CD14-positive monocyte (primary cell): ENCODE results near the gene RARB. TPM values are rescaled to one million over a fixed set of nuclear protein-coding genes. Genes with fewer than 3 reads are reported as not detected.

Source experiments
- DNase-seq, 3 donors: peaks; one replicate each; pipeline ENCODE4 v3.0.0-alpha.2; 2011 to 2022
- H2AFZ ChIP-seq: 2 replicates; pipeline ENCODE4 v1.6.0; 2012; ENCODE audit warnings: mild to moderate bottlenecking, low read depth, low read length, inconsistent platforms; ENCODE audit not compliant: insufficient read depth, poor library complexity, severe bottlenecking
- H3K27ac ChIP-seq, 2 donors: 1 replicate in 1 of 2; 2 replicates in 1 of 2; pipeline ENCODE4 v1.5.1; 2012 to 2013; ENCODE audit warnings: low read length in 2 of 2, control low read depth in 1 of 2, inconsistent platforms in 1 of 2, low read depth in 1 of 2, mild to moderate bottlenecking in 1 of 2
- H3K27me3 ChIP-seq, 2 donors: one replicate each; pipeline versions ENCODE4 v1.6.0 to v1.6.1; 2011 to 2013; ENCODE audit warnings: low read length in 2 of 2; ENCODE audit not compliant: control insufficient read depth in 2 of 2, insufficient read depth in 2 of 2
- H3K36me3 ChIP-seq, 2 donors: replicated peaks in 1 of 2; 1 replicate in 1 of 2; 2 replicates in 1 of 2; pipeline versions ENCODE4 v1.5.1 to v1.6.1; 2012 to 2013; ENCODE audit warnings: low read length in 2 of 2, control low read depth in 1 of 2, inconsistent platforms in 1 of 2, mild to moderate bottlenecking in 1 of 2; ENCODE audit not compliant: insufficient read depth in 2 of 2, control insufficient read depth in 1 of 2
- H3K4me1 ChIP-seq, 2 donors: 1 replicate in 1 of 2; 2 replicates in 1 of 2; pipeline versions ENCODE4 v1.5.1 to v1.6.1; 2012 to 2013; ENCODE audit warnings: low read length in 2 of 2, control low read depth in 1 of 2, inconsistent platforms in 1 of 2, mild to moderate bottlenecking in 1 of 2, moderate library complexity in 1 of 2; ENCODE audit not compliant: insufficient read depth in 2 of 2, control insufficient read depth in 1 of 2
- H3K4me2 ChIP-seq: replicated peaks from 2 replicates; pipeline ENCODE3; 2012; ENCODE audit warnings: low read length, moderate library complexity, mild to moderate bottlenecking; ENCODE audit not compliant: poor library complexity, severe bottlenecking; ENCODE audit errors: extremely low read depth
- H3K4me3 ChIP-seq, 3 experiments: fragments of 200-600 bp in 1 of 3; sonication (generic) in 1 of 3; replicated peaks in 1 of 3; 1 replicate in 2 of 3; 2 replicates in 1 of 3; pipeline ENCODE4 v1.5.1; 2011 to 2013; ENCODE audit warnings: low read length in 3 of 3, mild to moderate bottlenecking in 3 of 3, control low read depth in 2 of 3, low read depth in 2 of 3, inconsistent platforms in 1 of 3, moderate library complexity in 1 of 3
- H3K79me2 ChIP-seq: 2 replicates; pipeline ENCODE4 v1.6.0; 2012; ENCODE audit warnings: mild to moderate bottlenecking, control low read depth, inconsistent platforms, low read length, moderate library complexity; ENCODE audit not compliant: insufficient read depth
- H3K9ac ChIP-seq: 2 replicates; pipeline ENCODE4 v1.6.0; 2017; ENCODE audit warnings: low read length, mild to moderate bottlenecking; ENCODE audit not compliant: insufficient read depth, poor library complexity, severe bottlenecking
- H3K9me3 ChIP-seq, 2 donors: replicated peaks in 1 of 2; 1 replicate in 1 of 2; 2 replicates in 1 of 2; pipeline versions ENCODE4 v1.5.1 to v1.6.1; 2012 to 2013; ENCODE audit warnings: low read length in 2 of 2, control low read depth in 1 of 2; ENCODE audit not compliant: control insufficient read depth in 1 of 2, insufficient read depth in 1 of 2
- H4K20me1 ChIP-seq: 2 replicates; pipeline ENCODE4 v1.6.0; 2012; ENCODE audit warnings: mild to moderate bottlenecking, low read length, control low read depth, moderate library complexity; ENCODE audit not compliant: insufficient read depth
- H3K27ac Mint-ChIP-seq, 7 donors: one replicate each; pipeline ENCODE4 v1.8.0; 2020; ENCODE audit warnings: mild to moderate bottlenecking in 7 of 7, mixed read lengths in 7 of 7, moderate library complexity in 6 of 7, inconsistent platforms in 2 of 7
- H3K27me3 Mint-ChIP-seq, 3 donors: one replicate each; pipeline ENCODE4 v1.8.0; 2021 to 2022; ENCODE audit warnings: low read depth in 3 of 3, mild to moderate bottlenecking in 3 of 3, mixed read lengths in 3 of 3, moderate library complexity in 3 of 3, inconsistent platforms in 1 of 3
- H3K36me3 Mint-ChIP-seq, 2 donors: one replicate each; pipeline ENCODE4 v1.8.0; 2020; ENCODE audit warnings: mixed read lengths in 2 of 2, inconsistent platforms in 1 of 2, mild to moderate bottlenecking in 1 of 2
- H3K4me1 Mint-ChIP-seq: one replicate; pipeline ENCODE4 v1.8.0; 2020; ENCODE audit warnings: mild to moderate bottlenecking, mixed read lengths
- H3K4me3 Mint-ChIP-seq, 2 donors: one replicate each; pipeline ENCODE4 v1.8.0; 2020; ENCODE audit warnings: mild to moderate bottlenecking in 2 of 2, mixed read lengths in 2 of 2, moderate library complexity in 1 of 2
- H3K9me3 Mint-ChIP-seq, 7 donors: one replicate each; pipeline ENCODE4 v1.8.0; 2020 to 2022; ENCODE audit warnings: mixed read lengths in 7 of 7, mild to moderate bottlenecking in 6 of 7, moderate library complexity in 6 of 7, inconsistent platforms in 2 of 7
- WGBS: methylation state at CpG from one replicate; pipeline ENCODE4 v1.1.5; 2013; ENCODE audit warnings: missing lambda C conversion rate; ENCODE audit not compliant: insufficient coverage; 5-methylcytosine and 5-hydroxymethylcytosine counted together
- intact Hi-C, 2 donors: fragments of 100-400 bp; cut with micrococcal nuclease; formaldehyde crosslinking; loops; one replicate each; pipeline versions ENCODE4 v1.15.0 to v1.15.1; 2023
- polyA plus RNA-seq, 3 donors: library from polyadenylated mRNA; depleted of rRNA in 1 of 3; unstranded in 2 of 3; stranded (reverse) in 1 of 3; fragments of 300-500 nt in 2 of 3; fragments of >200 nt in 1 of 3; fragmentation: Illumina TruSeq in 2 of 3; gene quantifications; 1 replicate in 2 of 3; 2 replicates in 1 of 3; pipeline ENCODE4 v1.2.3, GENCODE V29; 2012 to 2021
- TF ChIP-seq, protein P1 (sequence below): fragments of 200-600 bp; IDR thresholded peaks from one replicate; pipeline ENCODE4 v1.8.0; 2022; ENCODE audit warnings: antibody characterized with exemption, mild to moderate bottlenecking

The RARB gene
- polyA plus RNA-seq, 3 donors: not detected

- peaks cover 0 to 2% (median 0%) of the 10 kb centered on the region in 7 donors for H3K9me3 Mint-ChIP-seq
- H3K4me2 ChIP-seq: no peak overlapping the region
- peaks cover 1 to 4% (median 4%) of the 10 kb centered on the region in 3 donors for H3K27me3 Mint-ChIP-seq
- intact Hi-C loops: loop anchor here in 1 of 2 donors (10.0 kb wide), 1 partner anchor 141 kb away; no protein-coding TSS in a partner anchor
- no peak overlapping the region for H3K4me3 Mint-ChIP-seq
- H2AFZ ChIP-seq: no peak overlapping the region
- WGBS: 76% methylated on average over 11 of the region's 14 CpGs
- H3K79me2 ChIP-seq: no peaks in the 10 kb centered on the region
- H3K27me3 ChIP-seq: no peaks in the 10 kb centered on the region
- TF ChIP-seq, protein P1, sequence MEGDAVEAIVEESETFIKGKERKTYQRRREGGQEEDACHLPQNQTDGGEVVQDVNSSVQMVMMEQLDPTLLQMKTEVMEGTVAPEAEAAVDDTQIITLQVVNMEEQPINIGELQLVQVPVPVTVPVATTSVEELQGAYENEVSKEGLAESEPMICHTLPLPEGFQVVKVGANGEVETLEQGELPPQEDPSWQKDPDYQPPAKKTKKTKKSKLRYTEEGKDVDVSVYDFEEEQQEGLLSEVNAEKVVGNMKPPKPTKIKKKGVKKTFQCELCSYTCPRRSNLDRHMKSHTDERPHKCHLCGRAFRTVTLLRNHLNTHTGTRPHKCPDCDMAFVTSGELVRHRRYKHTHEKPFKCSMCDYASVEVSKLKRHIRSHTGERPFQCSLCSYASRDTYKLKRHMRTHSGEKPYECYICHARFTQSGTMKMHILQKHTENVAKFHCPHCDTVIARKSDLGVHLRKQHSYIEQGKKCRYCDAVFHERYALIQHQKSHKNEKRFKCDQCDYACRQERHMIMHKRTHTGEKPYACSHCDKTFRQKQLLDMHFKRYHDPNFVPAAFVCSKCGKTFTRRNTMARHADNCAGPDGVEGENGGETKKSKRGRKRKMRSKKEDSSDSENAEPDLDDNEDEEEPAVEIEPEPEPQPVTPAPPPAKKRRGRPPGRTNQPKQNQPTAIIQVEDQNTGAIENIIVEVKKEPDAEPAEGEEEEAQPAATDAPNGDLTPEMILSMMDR: no peak
- H3K4me1 ChIP-seq: no peaks in the 10 kb centered on the region
- no peaks in the 10 kb centered on the region for H3K9me3 ChIP-seq
- no peaks in the 10 kb centered on the region for H3K36me3 ChIP-seq
- H4K20me1 ChIP-seq: no peaks in the 10 kb centered on the region
- no peak overlapping the region for H3K4me3 ChIP-seq
- H3K27ac ChIP-seq: no peak overlapping the region
- no peak for DNase-seq
- H3K36me3 Mint-ChIP-seq: no peaks in the 10 kb centered on the region
- H3K27ac Mint-ChIP-seq: no peak overlapping the region
- peaks cover 16% of the 10 kb centered on the region for H3K4me1 Mint-ChIP-seq
- H3K9ac ChIP-seq: no peak overlapping the region
Measured at GRCh38 chr3:25585361-25586166, 157.5 kb downstream of the RARB start.

DNA sequence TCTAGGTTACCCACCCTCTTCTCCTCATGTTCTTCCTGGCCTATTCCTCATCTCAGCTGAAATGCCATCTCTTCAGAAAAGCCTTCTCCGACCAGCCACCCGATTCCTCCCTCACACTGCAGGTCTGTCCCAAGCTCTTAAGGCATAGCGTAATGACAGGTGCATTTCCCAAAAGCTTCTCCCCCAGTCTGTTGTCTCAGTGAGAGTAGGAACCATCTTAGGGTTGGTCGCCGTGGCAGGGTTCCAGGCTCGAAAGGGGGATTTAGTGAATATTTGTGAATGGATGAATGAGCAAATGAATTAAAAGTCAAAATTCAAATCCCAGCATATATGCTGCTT lies 158.1 kb downstream of the RARB start:
- Mint-ChIP-seq H3K27me3 (peaks cover 1 to 4% (median 4%) of the 10 kb centered on the region in 3 donors), H3K9me3 (peaks cover 0 to 2% (median 0%) of the 10 kb centered on the region in 7 donors), H3K4me1 (peaks cover 16% of the 10 kb centered on the region), H3K27ac (no peak overlapping the region), H3K4me3 (no peak overlapping the region), H3K36me3 (no peaks in the 10 kb centered on the region)
- TF ChIP-seq, protein P1: no peak
- DNase-seq: no peak
- Histone ChIP-seq H3K4me2 (no peak overlapping the region), H3K9me3 (no peaks in the 10 kb centered on the region), H3K27me3 (no peaks in the 10 kb centered on the region), H3K9ac (no peak overlapping the region), H3K79me2 (no peaks in the 10 kb centered on the region), H3K36me3 (no peaks in the 10 kb centered on the region), H3K27ac (no peak overlapping the region), H3K4me1 (no peaks in the 10 kb centered on the region), H2AFZ (no peak overlapping the region), H3K4me3 (no peak overlapping the region), H4K20me1 (no peaks in the 10 kb centered on the region)
- WGBS: 90% methylated on average over 2 of the region's 6 CpGs
- intact Hi-C loops: loop anchor here in 1 of 2 donors (10.0 kb wide), 1 partner anchor 141 kb away; no protein-coding TSS in a partner anchor
